GM23248 (cell line): ENCODE results near the gene RRP8.

Experiments
- EZH2 ChIP-seq: fragments of 200-600 bp; sonication (generic); IDR thresholded peaks from 2 replicates; pipeline ENCODE4 v1.6.1; 2018; ENCODE audit warnings: antibody characterized with exemption, mild to moderate bottlenecking; ENCODE audit not compliant: insufficient read depth, poor library complexity, severe bottlenecking
- EZH2phosphoT487 ChIP-seq: fragments of 200-600 bp; sonication (generic); IDR thresholded peaks from 2 replicates; pipeline ENCODE4 v1.6.1; 2018; ENCODE audit warnings: antibody characterized with exemption, moderate library complexity, mild to moderate bottlenecking, low read depth; ENCODE audit not compliant: insufficient read depth

DNA sequence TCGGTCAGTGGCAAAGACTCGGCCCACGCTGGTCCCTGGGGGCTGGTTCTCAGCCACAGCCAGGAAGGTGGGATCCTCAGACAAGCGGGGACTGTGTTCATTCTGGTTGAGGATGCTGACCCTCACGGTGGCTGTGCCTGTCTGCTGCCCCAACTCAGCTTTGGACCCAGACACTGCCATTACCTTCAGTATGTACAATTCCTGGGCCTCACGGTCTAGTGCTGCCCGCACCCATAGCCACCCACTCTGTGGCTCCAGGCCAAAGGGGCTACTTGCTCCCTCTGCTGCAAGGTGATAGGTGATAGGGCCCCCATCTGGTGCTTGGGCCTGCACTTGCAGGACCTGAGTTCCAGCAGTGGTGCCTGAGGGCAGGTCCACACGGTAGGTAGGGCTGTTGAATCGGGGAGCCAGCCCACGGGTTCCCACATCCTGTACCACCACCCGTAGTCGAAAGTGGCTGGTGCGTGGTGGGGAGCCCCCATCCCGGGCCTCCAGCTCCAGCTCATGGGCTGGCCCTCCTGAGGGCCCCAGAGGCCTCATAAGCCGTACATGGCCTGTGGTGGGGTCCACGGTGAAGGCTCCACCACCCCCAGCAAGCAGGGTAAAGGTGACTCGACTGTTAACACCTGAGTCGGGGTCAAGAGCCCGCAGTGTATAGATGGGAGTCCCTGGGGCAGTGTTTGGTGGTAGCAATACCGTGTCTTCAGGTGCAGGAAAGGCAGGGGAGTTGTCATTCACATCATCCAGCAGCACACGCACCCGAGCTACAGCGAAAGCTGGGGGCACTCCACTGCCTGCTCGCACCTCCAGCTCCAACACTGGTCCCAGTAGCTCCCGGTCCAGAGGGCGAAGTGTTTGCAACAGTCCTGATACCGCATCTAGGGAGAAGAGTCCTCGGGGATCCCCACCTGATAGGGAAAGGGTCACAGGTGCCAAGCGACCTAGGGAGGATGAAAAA lies 29.0 kb upstream of the RRP8 start:
- TF ChIP-seq EZH2phosphoT487 (no peak), EZH2 (no peak)
